CD8-positive, alpha-beta memory T cell (primary cell): ENCODE data around the gene SLC18A3. TPM values are rescaled to one million over a fixed set of nuclear protein-coding genes. Genes with fewer than 3 reads are reported as not detected.

Experiments used
- CTCF ChIA-PET: fragments of 350-600 bp; sonication (Branson Sonifier 250); formaldehyde crosslinking; loops from one replicate; lab custom pipeline; 2021; ENCODE audit warnings: antibody characterized with exemption; lab: Charles Lee
- POLR2A ChIA-PET: fragments of 350-600 bp; sonication (Branson Sonifier 250); formaldehyde crosslinking; loops from one replicate; lab custom pipeline; 2021; ENCODE audit warnings: antibody characterized with exemption; lab: Charles Lee
- DNase-seq, 5 donors: peaks; one replicate each; pipeline versions ENCODE4 v3.0.0 to v3.0.0-alpha.2; 2020 to 2022; ENCODE audit warnings: mixed read lengths in 1 of 5
- H3K27ac ChIP-seq: one replicate; pipeline ENCODE4 v1.7.0; 2013; ENCODE audit warnings: low read depth, mild to moderate bottlenecking, low read length, moderate library complexity
- H3K27me3 ChIP-seq: 2 replicates; pipeline ENCODE4 v1.7.0; 2013; ENCODE audit warnings: low read length, mild to moderate bottlenecking; ENCODE audit not compliant: insufficient read depth, poor library complexity, severe bottlenecking
- H3K36me3 ChIP-seq: 2 replicates; pipeline ENCODE4 v1.7.0; 2013; ENCODE audit warnings: mild to moderate bottlenecking, low read length, moderate library complexity; ENCODE audit not compliant: insufficient read depth
- H3K4me1 ChIP-seq: 2 replicates; pipeline ENCODE4 v1.7.0; 2013; ENCODE audit warnings: mild to moderate bottlenecking, low read length, moderate library complexity; ENCODE audit not compliant: insufficient read depth
- H3K4me3 ChIP-seq: 2 replicates; pipeline ENCODE4 v1.7.0; 2013; ENCODE audit warnings: mild to moderate bottlenecking, low read length
- H3K9me3 ChIP-seq: 2 replicates; pipeline ENCODE4 v1.7.0; 2013; ENCODE audit warnings: mild to moderate bottlenecking, low read length
- H3K27ac Mint-ChIP-seq, 8 donors: one replicate each; pipeline ENCODE4 v1.8.0; 2020 to 2021; ENCODE audit warnings: mixed read lengths in 8 of 8, mild to moderate bottlenecking in 6 of 8, inconsistent platforms in 3 of 8, moderate library complexity in 3 of 8
- H3K27me3 Mint-ChIP-seq, 2 donors: one replicate each; pipeline ENCODE4 v1.8.0; 2020 to 2021; ENCODE audit warnings: mixed read lengths in 2 of 2, mild to moderate bottlenecking in 1 of 2, moderate library complexity in 1 of 2
- H3K36me3 Mint-ChIP-seq, 3 donors: one replicate each; pipeline ENCODE4 v1.8.0; 2020 to 2021; ENCODE audit warnings: mixed read lengths in 3 of 3, inconsistent platforms in 1 of 3, mild to moderate bottlenecking in 1 of 3
- H3K4me1 Mint-ChIP-seq, 3 donors: one replicate each; pipeline ENCODE4 v1.8.0; 2020 to 2021; ENCODE audit warnings: mixed read lengths in 3 of 3, inconsistent platforms in 1 of 3, mild to moderate bottlenecking in 1 of 3
- H3K4me3 Mint-ChIP-seq, 7 donors: one replicate each; pipeline ENCODE4 v1.8.0; 2020 to 2021; ENCODE audit warnings: mixed read lengths in 7 of 7, mild to moderate bottlenecking in 6 of 7, moderate library complexity in 4 of 7, inconsistent platforms in 2 of 7
- H3K9me3 Mint-ChIP-seq, 5 donors: one replicate each; pipeline ENCODE4 v1.8.0; 2020 to 2022; ENCODE audit warnings: mixed read lengths in 5 of 5, mild to moderate bottlenecking in 3 of 5, moderate library complexity in 2 of 5, inconsistent platforms in 1 of 5
- polyA plus RNA-seq: library from polyadenylated mRNA; unstranded; fragments of 300-500 nt; fragmentation: Illumina TruSeq; gene quantifications from one replicate; pipeline ENCODE4 v1.2.3, GENCODE V29; 2021
- total RNA-seq, 2 experiments: library from RNA; stranded (reverse); gene quantifications; one replicate each; pipeline ENCODE4 v1.2.3, GENCODE V29; 2021

SLC18A3 gene
- total and polyA plus RNA-seq, 3 experiments from 2014 or later: not detected

- no peak overlapping the region for H3K4me3 Mint-ChIP-seq
- peaks cover 0 to 4% (median 0%) of the 10 kb centered on the region in 5 donors for H3K9me3 Mint-ChIP-seq
- H3K4me1 Mint-ChIP-seq: peaks cover 0 to 5% (median 3%) of the 10 kb centered on the region in 3 donors
- CTCF ChIA-PET: interaction anchor here (0.5 to 1.9 kb wide), 10 partner anchors 8 to 628 kb away, joined by 3 to 6 read pairs (median 4); no protein-coding TSS in a partner anchor
- DNase-seq: peak; percentile 11 to 68 (median 26)
- Histone ChIP-seq H3K27ac (no peak overlapping the region), H3K9me3 (no peaks in the 10 kb centered on the region), H3K4me1 (no peaks in the 10 kb centered on the region), H3K4me3 (no peak overlapping the region), H3K36me3 (no peaks in the 10 kb centered on the region), H3K27me3 (no peaks in the 10 kb centered on the region)
- no peak overlapping the region for H3K27ac Mint-ChIP-seq
- peaks cover 12 to 42% of the 10 kb centered on the region in 2 donors for H3K27me3 Mint-ChIP-seq
- H3K36me3 Mint-ChIP-seq: no peaks in the 10 kb centered on the region
- POLR2A ChIA-PET: no interaction called here
These were observed 17.2 kb upstream of the SLC18A3 start for GRCh38 chr10:49592726-49593563.

- no peaks in the 10 kb centered on the region for H3K36me3 ChIP-seq
- peaks cover 0 to 5% (median 3%) of the 10 kb centered on the region in 3 donors for H3K4me1 Mint-ChIP-seq
- CTCF ChIA-PET: interaction anchor here (0.5 to 1.9 kb wide), 10 partner anchors 8 to 627 kb away, joined by 3 to 6 read pairs (median 4); no protein-coding TSS in a partner anchor
- peaks cover 13 to 44% of the 10 kb centered on the region in 2 donors for H3K27me3 Mint-ChIP-seq
- no peaks in the 10 kb centered on the region for H3K36me3 Mint-ChIP-seq
- no peaks in the 10 kb centered on the region for H3K4me1 ChIP-seq
- no peaks in the 10 kb centered on the region for H3K9me3 ChIP-seq
- H3K9me3 Mint-ChIP-seq: peaks cover 0 to 4% (median 0%) of the 10 kb centered on the region in 5 donors
- DNase-seq: no peak
- H3K27ac ChIP-seq: no peak overlapping the region
- no peak overlapping the region for H3K27ac Mint-ChIP-seq
- H3K4me3 ChIP-seq: no peak overlapping the region
- H3K4me3 Mint-ChIP-seq: no peak overlapping the region
- no peaks in the 10 kb centered on the region for H3K27me3 ChIP-seq
- POLR2A ChIA-PET: no interaction called here
These were observed 16.6 kb upstream of the SLC18A3 start for GRCh38 chr10:49593564-49593875.

- H3K27me3 ChIP-seq: no peaks in the 10 kb centered on the region
- POLR2A ChIA-PET: interaction anchor here (1.2 kb wide), 1 partner anchor 55 kb away, joined by 3 read pairs; the partner anchor contains the start of gene ERCC6
These were observed 16.1 kb upstream of the SLC18A3 start for GRCh38 chr10:49593998-49594397.

GRCh38 chr10:49594594-49594993 is 15.5 kb upstream of the SLC18A3 start:
- CTCF ChIA-PET: interaction anchor here (0.7 to 1.6 kb wide), 3 partner anchors 12 to 681 kb away, joined by 3 read pairs; no protein-coding TSS in a partner anchor
- Mint-ChIP-seq H3K27ac (no peak overlapping the region), H3K4me1 (peaks cover 0 to 5% (median 3%) of the 10 kb centered on the region in 3 donors), H3K9me3 (no peaks in the 10 kb centered on the region), H3K36me3 (no peaks in the 10 kb centered on the region), H3K27me3 (peaks cover 9 to 47% of the 10 kb centered on the region in 2 donors), H3K4me3 (no peak overlapping the region)
- H3K4me3 ChIP-seq: no peak overlapping the region
- no peak for DNase-seq
- H3K36me3 ChIP-seq: no peaks in the 10 kb centered on the region
- H3K27ac ChIP-seq: no peak overlapping the region
- H3K9me3 ChIP-seq: no peaks in the 10 kb centered on the region
- no peaks in the 10 kb centered on the region for H3K27me3 ChIP-seq
- H3K4me1 ChIP-seq: no peaks in the 10 kb centered on the region
- POLR2A ChIA-PET: interaction anchor here (1.2 kb wide), 1 partner anchor 56 kb away, joined by 3 read pairs; the partner anchor contains the start of gene ERCC6

More at GRCh38 chr10:49593998-49594397, 16.1 kb upstream of the SLC18A3 start:
- Histone ChIP-seq H3K27ac (no peak overlapping the region), H3K4me1 (no peaks in the 10 kb centered on the region), H3K4me3 (no peak overlapping the region), H3K36me3 (no peaks in the 10 kb centered on the region), H3K9me3 (no peaks in the 10 kb centered on the region)
- Mint-ChIP-seq H3K27me3 (peaks cover 14 to 44% of the 10 kb centered on the region in 2 donors), H3K4me3 (no peak overlapping the region), H3K27ac (no peak overlapping the region), H3K9me3 (peaks cover 0 to 4% (median 0%) of the 10 kb centered on the region in 5 donors), H3K4me1 (peaks cover 0 to 5% (median 3%) of the 10 kb centered on the region in 3 donors), H3K36me3 (no peaks in the 10 kb centered on the region)
- DNase-seq: no peak
- CTCF ChIA-PET: interaction anchor here (1.0 to 1.9 kb wide), 7 partner anchors 8 to 40 kb away, joined by 3 to 6 read pairs (median 3); no protein-coding TSS in a partner anchor

- Histone ChIP-seq H3K9me3 (no peaks in the 10 kb centered on the region), H3K27ac (no peak overlapping the region), H3K36me3 (no peaks in the 10 kb centered on the region), H3K27me3 (no peaks in the 10 kb centered on the region), H3K4me3 (no peak overlapping the region), H3K4me1 (no peaks in the 10 kb centered on the region)
- no peak overlapping the region for H3K4me3 Mint-ChIP-seq
- CTCF ChIA-PET: interaction anchor here (0.7 to 0.8 kb wide), 2 partner anchors 190 to 681 kb away, joined by 3 read pairs; no protein-coding TSS in a partner anchor
- no peaks in the 10 kb centered on the region for H3K36me3 Mint-ChIP-seq
- no peak overlapping the region for H3K27ac Mint-ChIP-seq
- H3K9me3 Mint-ChIP-seq: no peaks in the 10 kb centered on the region
- no peak for DNase-seq
- POLR2A ChIA-PET: interaction anchor here (1.2 kb wide), 1 partner anchor 56 kb away, joined by 3 read pairs; the partner anchor contains the start of gene ERCC6
- H3K27me3 Mint-ChIP-seq: peaks cover 9 to 48% of the 10 kb centered on the region in 2 donors
- H3K4me1 Mint-ChIP-seq: peaks cover 0 to 5% (median 3%) of the 10 kb centered on the region in 3 donors
These were observed 15.0 kb upstream of the SLC18A3 start for GRCh38 chr10:49595003-49595712.

GRCh38 chr10:49595713-49596492 is 14.2 kb upstream of the SLC18A3 start:
- H3K27me3 ChIP-seq: no peaks in the 10 kb centered on the region
- H3K9me3 ChIP-seq: no peaks in the 10 kb centered on the region
- no peak overlapping the region for H3K4me3 ChIP-seq
- Mint-ChIP-seq H3K36me3 (no peaks in the 10 kb centered on the region), H3K4me1 (peaks cover 0 to 5% (median 3%) of the 10 kb centered on the region in 3 donors), H3K9me3 (no peaks in the 10 kb centered on the region), H3K27ac (no peak overlapping the region), H3K27me3 (peaks cover 11 to 51% of the 10 kb centered on the region in 2 donors), H3K4me3 (no peak overlapping the region)
- no peaks in the 10 kb centered on the region for H3K36me3 ChIP-seq
- no peaks in the 10 kb centered on the region for H3K4me1 ChIP-seq
- ChIA-PET CTCF (no interaction called here), POLR2A (no interaction called here)
- no peak overlapping the region for H3K27ac ChIP-seq
- DNase-seq: no peak

- Histone ChIP-seq H3K36me3 (no peaks in the 10 kb centered on the region), H3K27ac (no peak overlapping the region), H3K27me3 (no peaks in the 10 kb centered on the region), H3K4me3 (no peak overlapping the region), H3K9me3 (no peaks in the 10 kb centered on the region), H3K4me1 (no peaks in the 10 kb centered on the region)
- POLR2A ChIA-PET: no interaction called here
- Mint-ChIP-seq H3K9me3 (no peaks in the 10 kb centered on the region), H3K27ac (no peak overlapping the region), H3K36me3 (no peaks in the 10 kb centered on the region), H3K4me3 (no peak overlapping the region), H3K27me3 (peaks cover 8 to 53% of the 10 kb centered on the region in 2 donors), H3K4me1 (peaks cover 0 to 5% (median 3%) of the 10 kb centered on the region in 3 donors)
- DNase-seq: no peak
- CTCF ChIA-PET: no interaction called here
These were observed 13.7 kb upstream of the SLC18A3 start for GRCh38 chr10:49596493-49596809.
